ENCODE measurements around the gene DENND4C.
"Not testable (repeated sequence)": the region's sequence is repeated elsewhere in the genome, so short reads cannot be mapped to it uniquely, and the experiment has no call there.

DENND4C gene

GRCh38 chr9:19229595-19230354, 718 bp upstream of the DENND4C start:
- DNase-seq, result peak; percentile 33

- no peak for DNase-seq
These were observed 822 bp downstream of the DENND4C start for GRCh38 chr9:19231126-19231903.

DNA sequence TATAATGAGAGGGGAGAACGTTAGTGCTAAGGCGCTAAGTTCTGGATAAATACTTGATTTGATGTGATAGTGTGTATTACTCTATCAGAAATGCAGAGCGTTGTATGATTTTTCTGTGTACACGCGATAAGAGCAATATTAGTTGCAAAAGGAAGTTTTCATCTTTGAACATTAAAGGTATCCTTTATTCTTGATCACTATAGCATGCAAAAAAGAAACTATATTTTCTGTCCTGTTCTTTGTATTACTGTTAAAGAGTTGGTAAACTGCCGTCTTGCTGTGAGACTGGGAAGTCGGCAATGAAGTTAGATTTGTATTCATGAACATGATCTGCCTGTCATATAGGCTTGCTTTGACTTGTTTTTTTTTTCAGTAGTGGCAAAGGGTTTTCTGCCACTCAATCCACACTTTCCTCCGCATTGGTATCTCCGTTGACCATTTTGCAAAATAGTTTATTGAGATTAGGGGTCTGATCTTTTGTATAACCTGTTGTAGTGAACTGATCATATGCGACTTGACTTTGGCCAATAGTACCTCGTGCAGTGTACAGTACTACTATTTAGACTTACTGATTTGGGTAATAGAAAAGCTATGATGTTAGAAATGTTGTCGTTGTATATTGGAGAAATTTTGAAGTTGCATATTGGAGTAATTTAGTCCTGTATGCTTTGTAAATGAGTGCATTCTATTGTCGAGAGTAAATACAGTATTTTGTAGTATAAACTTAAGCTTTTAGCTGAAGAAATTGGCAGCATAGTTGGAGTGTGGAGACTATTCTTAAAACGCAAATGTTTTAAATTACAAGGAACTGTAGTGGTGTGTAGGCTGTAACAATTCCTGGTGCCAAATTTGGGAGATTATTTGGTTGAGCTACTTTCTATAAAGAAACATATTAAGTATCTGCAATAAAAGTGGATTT, 1.7 kb downstream of the DENND4C start:
- DNase-seq, result no peak

- DNase-seq, result no peak
These were observed 2.3 kb downstream of the DENND4C start for GRCh38 chr9:19232823-19233194.

DNA sequence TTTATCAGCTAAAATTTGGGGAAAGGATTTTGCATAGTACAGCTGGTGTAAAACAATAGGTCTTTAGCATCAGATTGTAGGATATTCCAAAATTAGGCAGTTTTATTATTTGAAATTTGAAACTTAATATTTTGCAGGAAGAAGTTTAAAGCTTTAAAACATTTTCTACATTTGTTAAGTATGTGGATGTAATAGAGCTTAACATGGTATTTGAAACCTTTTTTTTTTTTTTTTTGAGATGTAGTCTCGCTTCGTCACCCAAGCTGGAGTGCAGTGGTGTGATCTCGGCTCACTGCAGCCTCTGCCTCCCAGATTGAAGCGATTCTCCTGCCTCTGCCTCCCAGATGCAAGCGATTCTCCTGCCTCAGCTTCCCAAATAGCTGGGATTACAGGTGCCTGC, 2.9 kb downstream of the DENND4C start:
- DNase-seq, result no peak

DNA sequence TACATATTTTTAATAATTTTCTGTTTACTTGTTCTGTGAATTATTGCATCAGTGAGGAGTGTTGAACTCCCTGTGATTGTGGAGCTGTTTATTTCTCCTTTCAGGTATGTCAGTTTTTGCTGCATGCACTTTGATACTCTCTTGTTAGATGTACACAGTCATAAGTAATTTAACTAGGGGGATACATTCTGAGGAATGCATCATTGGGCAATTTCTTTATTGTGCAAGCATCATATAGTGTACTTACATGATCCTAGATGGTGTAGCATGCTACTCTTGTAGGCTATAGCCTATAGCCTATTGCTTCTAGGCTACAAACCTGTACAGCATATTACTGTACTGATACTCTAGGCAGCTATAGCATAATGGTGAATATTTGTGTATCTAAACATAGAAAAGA, 9.5 kb downstream of the DENND4C start:
- DNase-seq, result no peak

GRCh38 chr9:19241728-19242127, 11.2 kb downstream of the DENND4C start:
- no peak for DNase-seq

DNA sequence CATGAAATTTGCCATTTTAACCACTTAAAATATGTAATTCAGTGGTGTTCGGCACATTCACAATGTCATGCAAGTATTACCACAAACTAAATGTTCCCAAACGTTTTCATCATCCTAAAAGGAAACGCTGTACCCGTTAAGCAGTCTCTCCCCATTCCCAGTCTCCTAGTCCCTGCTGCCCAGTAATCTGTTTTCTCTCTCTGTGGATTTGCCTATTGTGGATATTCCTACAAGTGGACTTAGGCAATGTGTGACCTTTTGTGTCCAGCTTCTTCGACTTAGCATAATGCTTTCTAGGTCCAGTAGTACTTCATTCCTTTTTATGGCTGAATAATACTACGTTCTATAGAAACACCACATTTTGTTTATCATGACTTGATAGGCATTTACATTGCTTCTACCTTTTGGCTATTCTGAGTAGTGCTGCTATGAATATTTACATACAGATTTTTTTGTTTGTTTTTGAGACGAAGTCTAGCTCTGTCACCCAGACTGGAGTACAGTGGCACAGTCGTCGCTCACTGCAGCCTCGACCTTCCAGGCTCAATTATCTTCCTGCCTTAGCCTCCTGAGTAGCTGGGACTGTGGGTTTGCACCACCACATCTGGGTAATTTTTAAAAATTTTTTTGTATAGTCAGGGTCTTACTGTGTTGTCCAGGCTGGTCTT, 13.0 kb downstream of the DENND4C start:
- DNase-seq, result no peak

- no peak for DNase-seq
These were observed 16.4 kb downstream of the DENND4C start for GRCh38 chr9:19246891-19247290.

GRCh38 chr9:19247420-19247819, 16.9 kb downstream of the DENND4C start:
- no peak for DNase-seq

DNA sequence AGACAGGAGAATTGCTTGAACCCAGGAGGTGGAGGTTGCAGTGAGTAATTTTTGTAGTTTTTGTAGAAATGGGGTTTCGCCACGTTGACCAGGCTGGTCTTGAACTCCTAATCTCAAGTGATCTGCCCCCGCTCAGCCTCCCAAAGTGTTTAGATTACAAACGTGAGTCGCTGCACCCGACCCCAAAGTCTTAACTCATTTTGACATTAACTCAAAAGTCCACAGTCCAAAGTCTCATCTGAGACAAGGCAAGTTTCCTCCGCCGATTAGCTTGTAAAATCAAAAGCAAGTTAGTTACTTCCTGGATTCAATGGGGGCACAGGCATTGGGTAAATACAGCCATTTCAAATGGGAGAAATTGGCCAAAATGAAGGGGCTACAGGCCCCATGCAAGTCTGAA, 19.9 kb downstream of the DENND4C start:
- DNase-seq, result not testable (repeated sequence)

GRCh38 chr9:19251203-19251602, 20.7 kb downstream of the DENND4C start:
- not testable (repeated sequence) for DNase-seq

- DNase-seq, result not testable (repeated sequence)
These were observed 21.1 kb downstream of the DENND4C start for GRCh38 chr9:19251622-19252021.

DNA sequence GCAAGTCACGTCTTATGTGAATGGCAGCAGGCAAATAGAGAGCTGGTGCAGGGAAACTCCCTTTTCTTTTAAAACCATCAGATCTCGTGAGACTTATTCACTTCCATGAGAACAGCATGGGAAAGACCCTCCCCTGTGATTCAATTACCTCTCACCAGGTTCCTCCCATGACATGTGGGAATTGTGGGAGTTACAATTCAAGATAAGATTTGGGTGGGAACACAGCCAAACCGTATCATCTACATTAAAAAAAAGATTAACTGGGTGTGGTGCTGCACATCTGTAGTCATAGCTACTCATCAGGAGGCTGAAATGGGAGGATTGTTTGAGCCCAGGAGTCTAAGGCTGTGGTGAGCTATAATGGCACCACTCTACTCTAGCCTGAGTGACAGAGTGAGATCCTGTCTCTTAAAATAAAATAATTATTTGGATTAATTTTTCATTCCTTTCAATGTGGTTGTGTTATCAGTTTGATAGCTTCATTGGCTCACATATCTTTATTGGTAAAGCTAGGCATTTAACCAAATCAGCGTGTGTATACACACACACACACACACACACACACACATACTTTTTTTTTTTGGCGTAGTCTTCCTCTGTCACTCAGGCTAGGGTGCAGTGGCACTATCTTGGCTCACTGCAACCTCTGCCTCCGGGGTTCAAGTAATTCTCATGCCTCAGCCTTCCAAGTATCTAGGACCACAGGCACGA, 21.8 kb downstream of the DENND4C start:
- DNase-seq, result no peak

DNA sequence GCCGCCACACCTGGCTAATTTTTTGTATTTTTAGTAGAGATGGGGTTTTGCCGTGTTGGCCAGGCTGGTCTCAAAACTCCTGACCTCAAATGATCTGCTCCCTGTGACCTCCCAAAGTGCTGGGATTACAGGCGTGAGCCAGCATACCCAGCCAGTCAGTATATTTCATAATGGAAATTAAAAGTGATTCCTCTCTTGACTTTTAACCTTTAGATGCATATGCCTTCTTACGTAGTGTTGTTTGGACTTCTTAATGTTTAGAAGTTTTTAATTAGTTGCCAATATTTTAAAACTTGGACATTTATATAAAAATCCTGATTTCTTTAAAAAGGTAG, 22.4 kb downstream of the DENND4C start:
- no peak for DNase-seq

- DNase-seq, result no peak
These were observed 24.6 kb downstream of the DENND4C start for GRCh38 chr9:19255112-19255511.

DNA sequence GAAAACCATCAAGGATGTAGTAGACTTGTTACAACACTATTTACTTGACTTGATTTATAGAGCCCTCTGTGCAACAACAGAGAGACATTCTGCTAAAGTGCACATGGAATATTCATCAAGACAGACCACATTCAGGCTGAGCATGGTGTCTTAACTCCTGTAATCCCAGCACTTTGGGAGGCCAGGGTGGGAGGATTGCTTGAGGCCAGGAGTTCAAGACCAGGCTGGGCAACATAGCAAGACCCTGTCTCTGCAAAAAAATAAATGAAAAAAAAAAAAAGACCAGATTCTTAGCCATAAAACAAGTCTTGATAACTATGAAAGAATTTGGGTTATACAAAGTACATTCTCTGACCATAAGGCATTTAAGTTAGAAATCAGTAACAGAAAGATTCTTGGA, 25.3 kb downstream of the DENND4C start:
- DNase-seq, result no peak

GRCh38 chr9:19259665-19260255, 29.3 kb downstream of the DENND4C start:
- not testable (repeated sequence) for DNase-seq

- not testable (repeated sequence) for DNase-seq
These were observed 35.1 kb downstream of the DENND4C start for GRCh38 chr9:19265602-19266001.

DNA sequence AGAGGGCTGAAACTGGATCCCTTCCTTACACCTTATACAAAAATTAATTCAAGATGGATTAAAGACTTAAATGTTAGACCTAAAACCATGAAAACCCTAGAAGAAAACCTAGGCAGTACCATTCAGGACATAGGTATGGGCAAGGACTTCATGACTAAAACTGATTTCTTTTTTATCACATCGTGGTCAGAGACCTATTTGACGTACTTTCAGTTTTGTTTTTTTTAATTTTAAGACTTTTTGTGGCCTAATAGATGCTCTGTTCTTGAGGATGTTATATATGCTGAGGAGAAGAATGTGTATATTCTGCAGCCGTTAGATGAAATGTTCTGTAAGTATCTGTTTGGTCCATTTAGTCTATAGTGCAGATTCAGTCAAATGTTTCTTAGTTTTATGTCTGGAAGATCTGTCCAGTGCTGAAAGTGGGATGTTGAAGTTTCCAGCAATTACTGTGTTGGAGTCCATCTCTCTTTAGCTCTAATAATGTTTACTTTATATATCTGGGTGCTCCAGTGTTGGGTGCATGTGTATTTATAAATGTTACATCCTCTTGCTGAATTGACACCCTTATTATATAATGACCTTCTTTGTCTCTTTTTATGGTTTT, 36.4 kb downstream of the DENND4C start:
- not testable (repeated sequence) for DNase-seq

DNA sequence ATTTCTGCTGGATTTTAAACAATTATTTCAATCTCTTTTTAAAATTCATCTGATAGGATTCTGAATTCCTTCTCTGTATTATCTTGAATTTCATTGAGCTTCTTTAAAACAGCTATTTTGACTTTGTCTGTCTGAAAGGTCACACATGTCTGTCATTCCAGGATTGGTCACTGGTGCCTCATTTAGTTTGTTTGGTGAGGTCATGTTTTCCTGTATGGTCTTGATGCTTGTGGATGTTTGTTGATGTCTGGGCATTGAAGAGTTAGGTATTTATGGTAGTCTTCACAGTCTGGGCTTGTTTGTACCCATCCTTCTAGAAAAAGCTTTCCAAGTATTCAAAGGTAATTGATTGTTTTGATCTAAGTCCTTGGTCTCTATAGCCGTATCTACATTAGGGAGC, 39.1 kb downstream of the DENND4C start:
- DNase-seq, result no peak
